ENCODE data around the gene RUNDC3A.

RUNDC3A gene

GRCh38 chr17:44308320-44308818, at the start of gene RUNDC3A:
Gene RUNDC3A (plus strand): TSS chr17:44308601. CDS start chr17:44308833, 232 bp downstream.
- FAIRE-seq: no peak
- DNase-seq (ENCODE audit: extremely low spot score, insufficient read length, low read depth): peak; percentile 79

- FAIRE-seq: no peak
- no peak for DNase-seq (ENCODE audit: extremely low spot score, insufficient read length, low read depth)
These were observed 49.5 kb upstream of the RUNDC3A start for GRCh38 chr17:44258811-44259351.

DNA sequence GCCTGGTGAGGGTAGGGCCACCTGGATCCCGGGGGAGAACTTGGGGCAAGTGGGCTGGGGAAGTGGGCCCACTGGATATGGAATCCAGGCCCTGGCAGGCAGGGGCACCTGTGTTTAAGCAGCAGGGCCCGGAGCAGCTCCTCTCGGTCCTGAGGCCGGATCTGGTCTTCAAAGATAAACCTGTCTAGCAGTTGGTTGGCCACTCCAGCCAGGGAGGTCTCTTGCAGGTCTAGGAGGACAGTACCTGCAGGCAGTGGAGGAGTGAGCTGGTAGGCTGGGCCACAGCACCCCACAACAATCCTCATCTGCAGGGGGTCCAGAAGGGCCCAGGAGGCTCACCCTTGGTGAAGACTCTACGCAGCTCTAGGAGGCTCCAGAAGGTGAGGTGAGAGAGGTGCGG, 48.1 kb upstream of the RUNDC3A start:
- DNase-seq (ENCODE audit: extremely low spot score, insufficient read length, low read depth): no peak
- FAIRE-seq: no peak

- FAIRE-seq: no peak
- no peak for DNase-seq (ENCODE audit: extremely low spot score, insufficient read length, low read depth)
These were observed 45.7 kb upstream of the RUNDC3A start for GRCh38 chr17:44262654-44263225.

- FAIRE-seq: no peak
These were observed 45.0 kb upstream of the RUNDC3A start for GRCh38 chr17:44263345-44263902.

DNA sequence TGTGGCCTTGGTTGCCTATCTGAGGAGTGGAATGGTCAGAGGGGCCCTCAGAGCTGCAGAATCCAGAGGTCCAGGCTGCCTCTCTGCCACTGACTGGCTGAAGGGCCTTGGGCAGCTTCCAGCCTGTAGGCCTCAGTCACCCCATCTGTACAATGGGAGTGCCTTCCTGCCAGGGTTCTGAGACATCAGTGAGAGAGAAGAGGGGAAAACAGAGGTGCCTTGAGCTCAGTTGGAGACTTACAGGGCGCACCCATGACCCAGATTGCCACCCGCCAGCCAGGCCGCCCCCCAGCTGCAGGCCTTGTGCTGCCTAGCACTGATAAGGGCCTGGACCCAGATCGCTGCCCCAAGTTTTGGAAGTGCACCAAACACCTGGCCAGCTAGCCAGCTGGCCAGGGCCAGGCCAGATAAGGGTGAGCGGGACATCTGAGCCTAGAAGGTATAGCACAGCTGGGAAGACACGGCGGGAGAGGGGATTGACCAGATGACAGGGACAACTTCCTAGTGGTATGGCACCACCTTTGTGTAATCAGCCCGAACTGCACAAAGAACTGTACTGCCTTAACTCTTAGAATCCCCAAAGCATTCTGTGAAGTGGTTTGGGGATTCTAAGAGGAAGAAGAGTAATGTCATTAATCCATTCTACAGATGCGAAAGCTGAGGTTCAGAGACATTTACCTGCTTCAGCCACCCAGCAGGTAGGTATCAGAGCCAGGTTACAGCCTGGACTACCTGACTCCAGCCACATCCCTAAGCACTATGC, 41.8 kb upstream of the RUNDC3A start:
- FAIRE-seq (no peak), DNase-seq (ENCODE audit: extremely low spot score, insufficient read length, low read depth) (no peak)

More at GRCh38 chr17:44263345-44263902, 45.0 kb upstream of the RUNDC3A start:
- DNase-seq (ENCODE audit: extremely low spot score, insufficient read length, low read depth): no peak

DNA sequence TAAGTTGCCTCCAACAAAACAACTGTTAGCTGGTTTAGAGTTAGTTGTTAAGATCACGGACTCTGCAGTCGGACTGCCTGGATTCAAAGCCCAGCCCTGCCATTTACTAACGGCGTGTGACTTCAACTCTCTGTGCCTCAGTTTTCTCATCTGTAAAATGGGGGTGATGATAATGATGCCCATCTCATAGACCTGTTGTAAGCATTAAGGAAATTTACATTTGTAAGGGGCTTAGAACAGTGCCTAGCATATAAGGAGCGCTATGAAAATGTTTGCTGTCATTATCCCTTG, 41.3 kb upstream of the RUNDC3A start:
- no peak for DNase-seq (ENCODE audit: extremely low spot score, insufficient read length, low read depth)
- FAIRE-seq: no peak

DNA sequence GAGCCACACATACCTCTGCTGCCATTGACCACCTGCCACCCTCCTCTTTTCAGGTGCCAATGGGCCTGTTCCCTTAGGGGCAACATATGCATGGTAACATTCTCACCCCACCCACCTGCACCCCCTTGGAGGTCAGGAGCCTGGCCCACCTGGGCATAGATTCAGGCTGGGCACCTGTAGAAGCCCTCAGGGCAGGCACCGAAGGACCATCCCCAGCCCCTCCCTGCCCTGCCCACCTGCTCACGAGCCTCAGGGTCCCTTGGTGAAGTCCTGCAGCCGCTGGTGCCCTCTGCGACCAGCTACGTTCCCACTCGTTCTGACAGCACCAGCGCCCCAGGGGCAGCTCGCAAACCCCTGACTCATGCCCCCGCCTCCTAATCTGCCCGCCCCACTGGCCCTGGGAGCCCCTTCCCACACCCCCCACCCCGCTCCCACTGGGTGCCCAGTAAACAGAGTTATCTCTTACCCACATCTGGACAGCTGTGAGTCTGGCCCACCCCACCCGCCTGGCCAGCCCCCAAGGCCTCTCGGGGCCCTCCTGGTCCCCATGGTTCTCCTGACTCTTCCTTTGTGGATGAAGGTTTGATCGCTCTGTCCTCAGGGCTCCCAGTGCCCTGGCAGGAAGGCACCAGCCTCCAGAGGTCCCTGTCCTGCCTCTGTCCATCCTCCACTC, 40.4 kb upstream of the RUNDC3A start, which contains the start of gene SLC4A1:
TSS of gene SLC4A1 (minus strand) at position 318 of the 673 bp plus-strand sequence. CDS start 5,269 bp downstream, outside the sequence.
- FAIRE-seq (no peak), DNase-seq (ENCODE audit: extremely low spot score, insufficient read length, low read depth) (no peak)

DNA sequence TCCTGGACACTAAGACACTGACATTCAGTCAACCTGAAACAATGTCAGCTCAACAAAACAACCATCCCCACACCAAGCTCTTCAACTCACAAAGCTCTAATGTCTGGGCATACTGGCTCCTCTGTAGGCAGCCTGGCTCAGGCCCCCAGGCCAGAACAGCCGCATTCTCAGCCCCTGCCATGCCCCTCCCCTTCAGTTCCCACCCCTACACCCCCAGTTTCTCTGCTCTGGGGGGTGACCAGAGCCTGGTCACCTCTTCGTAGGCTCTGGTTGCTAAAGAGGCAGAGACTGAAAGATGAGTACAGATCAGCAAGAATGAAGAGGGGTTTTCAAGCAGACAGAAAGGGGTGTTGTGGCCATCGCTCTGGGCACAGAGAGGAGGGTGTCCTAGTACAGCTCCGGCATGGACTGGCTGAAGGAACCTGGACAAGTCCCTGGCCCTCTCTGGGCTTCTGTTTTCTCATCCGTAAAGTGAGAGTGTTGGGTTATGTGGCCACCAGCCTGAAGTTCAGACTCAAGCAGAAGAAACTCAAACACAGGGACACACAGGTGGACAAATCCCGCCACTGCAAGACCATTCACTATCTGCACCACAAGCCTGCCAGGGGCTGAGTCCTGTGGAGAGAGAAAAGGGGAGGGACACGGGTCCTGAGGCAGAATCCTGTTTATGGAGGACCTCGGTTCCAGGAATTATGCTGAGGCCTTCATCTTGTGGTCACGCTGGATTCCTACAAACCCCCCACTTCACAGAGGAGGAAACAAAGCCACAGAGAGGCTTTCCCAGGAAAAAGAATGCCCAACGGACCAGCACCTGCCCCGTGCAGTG, 39.5 kb upstream of the RUNDC3A start:
- DNase-seq (ENCODE audit: extremely low spot score, insufficient read length, low read depth): no peak
- no peak for FAIRE-seq

- FAIRE-seq (no peak), DNase-seq (ENCODE audit: extremely low spot score, insufficient read length, low read depth) (no peak)
These were observed 38.7 kb upstream of the RUNDC3A start for GRCh38 chr17:44269535-44270240.

- FAIRE-seq: no peak
- DNase-seq (ENCODE audit: extremely low spot score, insufficient read length, low read depth): no peak
These were observed 36.0 kb upstream of the RUNDC3A start for GRCh38 chr17:44272321-44272951.

DNA sequence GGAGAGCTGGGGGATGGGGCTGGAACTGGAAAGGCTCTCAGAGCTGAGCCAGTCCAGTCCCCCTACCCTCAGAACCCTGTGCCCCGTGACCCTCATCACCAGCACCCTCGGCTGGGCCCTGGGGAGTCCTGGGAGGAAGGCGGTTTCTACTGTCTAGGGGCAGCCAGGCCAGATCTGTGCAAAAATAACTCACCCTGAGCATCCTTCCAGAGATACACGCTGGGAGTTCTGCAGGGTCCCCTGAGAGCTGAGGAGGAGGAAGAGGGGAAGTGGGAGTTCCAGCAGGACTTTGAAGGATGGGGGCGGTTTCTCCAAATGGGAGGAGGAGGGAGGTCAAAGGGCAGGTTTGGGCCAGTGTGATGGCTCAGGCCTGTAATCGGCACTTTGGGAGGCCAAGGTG, 35.4 kb upstream of the RUNDC3A start:
- DNase-seq (ENCODE audit: extremely low spot score, insufficient read length, low read depth): no peak
- FAIRE-seq: no peak

- FAIRE-seq (no peak), DNase-seq (ENCODE audit: extremely low spot score, insufficient read length, low read depth) (no peak)
These were observed 34.8 kb upstream of the RUNDC3A start for GRCh38 chr17:44273607-44274006.

GRCh38 chr17:44277976-44278375, 30.4 kb upstream of the RUNDC3A start:
- no peak for DNase-seq (ENCODE audit: extremely low spot score, insufficient read length, low read depth)
- FAIRE-seq: no peak

- DNase-seq (ENCODE audit: extremely low spot score, insufficient read length, low read depth) (no peak), FAIRE-seq (no peak)
These were observed 29.1 kb upstream of the RUNDC3A start for GRCh38 chr17:44279346-44279665.

GRCh38 chr17:44279666-44280391, 28.6 kb upstream of the RUNDC3A start:
- peak; percentile 95 for FAIRE-seq
- peak; percentile 72 for DNase-seq (ENCODE audit: extremely low spot score, insufficient read length, low read depth)

DNA sequence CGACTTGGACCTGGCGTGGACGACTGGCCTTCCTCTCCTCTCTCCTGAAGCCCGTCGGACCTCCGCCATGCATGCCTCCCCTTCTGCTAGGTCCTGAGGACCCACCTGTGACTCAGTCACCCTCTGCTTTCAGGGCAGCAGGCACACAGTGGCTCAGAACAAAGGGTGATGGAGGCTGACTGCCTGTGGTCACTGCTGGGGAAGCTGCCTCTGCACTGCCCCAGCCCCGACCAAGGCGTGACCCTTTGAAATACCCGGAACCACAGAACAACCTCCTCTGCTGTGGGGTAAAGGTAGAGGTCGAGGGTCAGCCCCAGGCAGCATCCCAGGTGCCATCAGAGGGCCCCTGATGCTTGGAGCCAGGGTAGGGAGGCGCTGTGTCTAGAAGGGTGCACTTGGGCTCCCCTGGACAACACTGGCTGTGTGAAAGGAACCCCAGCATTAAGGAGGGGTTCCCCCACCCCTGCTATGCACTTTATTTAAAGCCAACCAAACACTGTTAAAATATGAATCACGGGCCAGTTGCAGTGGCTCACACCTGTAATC, 27.9 kb upstream of the RUNDC3A start:
- DNase-seq (ENCODE audit: extremely low spot score, insufficient read length, low read depth) (no peak), FAIRE-seq (no peak)

- DNase-seq (ENCODE audit: extremely low spot score, insufficient read length, low read depth) (no peak), FAIRE-seq (no peak)
These were observed 26.8 kb upstream of the RUNDC3A start for GRCh38 chr17:44281570-44281969.

Data from GM18507 (cell line).